Mammary epithelial cell (primary cell): Measurements from ENCODE around the gene RDH16.

Experiments used
- EZH2 ChIP-seq: IDR thresholded peaks from 2 replicates; pipeline ENCODE4 v1.6.1; 2012; ENCODE audit warnings: low read length, inconsistent platforms, borderline replicate concordance
- TF ChIP-seq, protein P1 (sequence below), 2 donors: IDR thresholded peaks in 1 of 2; conservative IDR thresholded peaks in 1 of 2; 2 replicates each; pipeline ENCODE4 v1.5.1; 2011 to 2012; ENCODE audit warnings: inconsistent platforms in 2 of 2, low read length in 2 of 2, mild to moderate bottlenecking in 2 of 2, control low read depth in 1 of 2, low read depth in 1 of 2; ENCODE audit not compliant: insufficient read depth in 1 of 2; ENCODE audit errors: extremely low read depth in 1 of 2

DNA sequence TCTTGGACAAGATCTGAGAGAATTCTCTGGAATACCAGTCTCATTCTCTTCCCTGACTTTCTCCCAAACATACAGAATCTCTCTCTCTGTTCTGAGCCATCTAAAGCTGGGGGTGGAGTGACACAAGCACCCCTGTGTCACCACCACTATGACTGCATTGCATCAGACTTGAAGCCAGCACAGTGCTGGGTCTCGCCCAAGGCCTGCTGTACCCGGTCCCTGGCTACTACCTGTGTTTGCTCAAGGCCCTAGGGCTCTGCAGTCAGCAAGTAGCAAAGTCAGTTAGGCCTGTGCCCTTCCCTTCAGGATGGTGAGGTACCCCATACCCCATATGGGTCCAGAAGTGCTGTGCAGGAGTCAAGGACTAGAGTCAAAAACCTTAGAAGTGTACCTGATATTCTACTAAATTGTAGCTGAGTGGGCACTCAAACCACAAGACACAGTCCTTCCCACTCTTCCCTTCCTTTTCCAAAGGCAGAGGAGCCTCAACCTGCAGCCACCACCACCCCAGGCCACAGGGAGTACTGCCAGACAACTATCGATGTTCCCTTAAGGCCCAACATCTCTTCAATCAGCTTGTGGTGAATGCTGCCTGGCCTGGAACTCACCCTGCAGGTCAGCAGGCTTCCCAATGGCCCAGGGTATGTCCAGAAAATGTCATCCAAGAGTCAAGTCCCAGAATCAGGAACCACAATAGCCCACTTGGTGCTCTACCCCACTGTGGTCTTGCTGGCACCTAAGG lies 21.2 kb upstream of the RDH16 start:
- no peak for TF ChIP-seq EZH2
- TF ChIP-seq, protein P1, sequence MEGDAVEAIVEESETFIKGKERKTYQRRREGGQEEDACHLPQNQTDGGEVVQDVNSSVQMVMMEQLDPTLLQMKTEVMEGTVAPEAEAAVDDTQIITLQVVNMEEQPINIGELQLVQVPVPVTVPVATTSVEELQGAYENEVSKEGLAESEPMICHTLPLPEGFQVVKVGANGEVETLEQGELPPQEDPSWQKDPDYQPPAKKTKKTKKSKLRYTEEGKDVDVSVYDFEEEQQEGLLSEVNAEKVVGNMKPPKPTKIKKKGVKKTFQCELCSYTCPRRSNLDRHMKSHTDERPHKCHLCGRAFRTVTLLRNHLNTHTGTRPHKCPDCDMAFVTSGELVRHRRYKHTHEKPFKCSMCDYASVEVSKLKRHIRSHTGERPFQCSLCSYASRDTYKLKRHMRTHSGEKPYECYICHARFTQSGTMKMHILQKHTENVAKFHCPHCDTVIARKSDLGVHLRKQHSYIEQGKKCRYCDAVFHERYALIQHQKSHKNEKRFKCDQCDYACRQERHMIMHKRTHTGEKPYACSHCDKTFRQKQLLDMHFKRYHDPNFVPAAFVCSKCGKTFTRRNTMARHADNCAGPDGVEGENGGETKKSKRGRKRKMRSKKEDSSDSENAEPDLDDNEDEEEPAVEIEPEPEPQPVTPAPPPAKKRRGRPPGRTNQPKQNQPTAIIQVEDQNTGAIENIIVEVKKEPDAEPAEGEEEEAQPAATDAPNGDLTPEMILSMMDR (conservative IDR thresholded peaks at IDR 0.05 in 1 of 2, IDR thresholded peaks at IDR 0.05 in 1 of 2; ENCODE audit: extremely low read depth in 1 of 2, insufficient read depth in 1 of 2, low read depth in 1 of 2, low read length in 2 of 2), result no peak
